Measurements from ENCODE around the gene AMDHD2.

DNA sequence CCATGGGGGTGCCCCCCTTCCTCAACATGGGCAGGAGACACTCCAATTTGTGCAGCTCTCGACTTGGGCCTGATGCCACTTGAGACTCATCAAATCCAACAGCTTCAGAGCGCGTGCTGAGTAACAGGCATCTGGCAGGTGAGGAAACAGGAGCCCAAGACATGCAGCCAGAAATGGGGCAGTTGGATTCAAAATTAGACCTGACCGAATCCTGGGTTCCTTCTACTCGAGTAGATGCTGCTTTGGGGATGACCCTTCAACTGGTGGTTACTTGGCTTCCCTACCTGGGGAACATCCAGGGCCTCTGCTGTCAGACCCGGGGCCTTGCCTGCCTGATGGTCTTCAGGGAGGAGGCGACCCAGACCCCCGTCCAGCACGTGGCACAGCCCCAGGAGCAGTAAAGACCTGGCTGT, 49.6 kb upstream of the AMDHD2 start:
- TF ChIP-seq CTCF (conservative IDR thresholded peaks at IDR 0.05; ENCODE audit: low read length): no peak
- TF ChIP-seq EZH2phosphoT487 (IDR thresholded peaks at IDR 0.05; ENCODE audit: borderline replicate concordance): no peak
